Hepatocyte (in vitro differentiated cells): Measurements from ENCODE around the gene ZNF574. TPM values are rescaled to one million over a fixed set of nuclear protein-coding genes. Genes with fewer than 3 reads are reported as not detected.

Experiments
- DNase-seq: peaks from one replicate; pipeline ENCODE4 v3.0.0-alpha.2; 2016; ENCODE audit warnings: low spot score
- H2AFZ ChIP-seq: fragments of 200-600 bp; sonication (generic); 2 replicates; pipeline ENCODE4 v1.6.0; 2016; ENCODE audit warnings: antibody characterized with exemption, mild to moderate bottlenecking
- H3K27ac ChIP-seq: fragments of 200-600 bp; sonication (generic); 2 replicates; pipeline ENCODE4 v1.5.1; 2016; ENCODE audit warnings: mild to moderate bottlenecking
- H3K27me3 ChIP-seq: fragments of 200-600 bp; sonication (generic); 2 replicates; pipeline ENCODE4 v1.6.1; 2016
- H3K36me3 ChIP-seq: fragments of 200-600 bp; sonication (generic); replicated peaks from 2 replicates; pipeline ENCODE4 v1.5.1; 2016; ENCODE audit warnings: low read depth; ENCODE audit not compliant: insufficient read depth
- H3K4me1 ChIP-seq: fragments of 200-600 bp; sonication (generic); 2 replicates; pipeline ENCODE4 v1.5.1; 2016; ENCODE audit warnings: mild to moderate bottlenecking, moderate library complexity; ENCODE audit not compliant: insufficient read depth
- H3K4me2 ChIP-seq: fragments of 200-600 bp; sonication (generic); 2 replicates; pipeline ENCODE4 v1.6.0; 2016
- H3K4me3 ChIP-seq: fragments of 200-600 bp; sonication (generic); 2 replicates; pipeline ENCODE4 v1.5.1; 2016; ENCODE audit warnings: mild to moderate bottlenecking
- H3K79me2 ChIP-seq: fragments of 200-600 bp; sonication (generic); 2 replicates; pipeline ENCODE4 v1.6.0; 2017; ENCODE audit warnings: mild to moderate bottlenecking
- H3K9me2 ChIP-seq: fragments of 200-600 bp; sonication (generic); replicated peaks from 2 replicates; pipeline ENCODE4 v1.6.0; 2017; ENCODE audit warnings: mild to moderate bottlenecking; ENCODE audit not compliant: insufficient read depth
- H3K9me3 ChIP-seq: fragments of 200-600 bp; sonication (generic); 2 replicates; pipeline ENCODE4 v1.5.1; 2016; ENCODE audit warnings: low read depth, mild to moderate bottlenecking
- H4K20me1 ChIP-seq: fragments of 200-600 bp; sonication (generic); 2 replicates; pipeline ENCODE4 v1.6.0; 2016; ENCODE audit warnings: mild to moderate bottlenecking; ENCODE audit not compliant: insufficient read depth, poor library complexity, severe bottlenecking
- CTCF ChIP-seq: fragments of 200-600 bp; sonication (generic); IDR thresholded peaks from 2 replicates; pipeline ENCODE4 v1.5.1; 2016; ENCODE audit warnings: antibody characterized with exemption, mild to moderate bottlenecking; ENCODE audit not compliant: poor library complexity
- EZH2 ChIP-seq: fragments of 200-600 bp; sonication (generic); IDR thresholded peaks from 2 replicates; pipeline ENCODE4 v1.6.1; 2016; ENCODE audit warnings: antibody characterized with exemption, mild to moderate bottlenecking, borderline replicate concordance
- EZH2phosphoT487 ChIP-seq: fragments of 200-600 bp; sonication (generic); IDR thresholded peaks from one replicate; pipeline ENCODE4 v1.6.1; 2018; ENCODE audit warnings: antibody characterized with exemption, mild to moderate bottlenecking, low read depth, moderate library complexity; ENCODE audit not compliant: unreplicated experiment, severe bottlenecking
- WGBS: methylation state at CpG from one replicate; pipeline ENCODE4 v1.1.6; 2016; ENCODE audit warnings: low lambda C conversion rate; ENCODE audit errors: missing lambda C conversion rate; 5-methylcytosine and 5-hydroxymethylcytosine counted together
- polyA plus RNA-seq: library from polyadenylated mRNA; unstranded; fragments of >200 nt; fragmentation: Nextera tagmentation; extraction: Ambion mirVana; gene quantifications from 2 replicates; pipeline ENCODE4 v1.2.1, GENCODE V29; 2016
- total RNA-seq: library from RNA; depleted of rRNA; stranded (reverse); fragments of >200 nt; gene quantifications from 2 replicates; pipeline ENCODE4 v1.2.3, GENCODE V29; 2014

The ZNF574 gene
- total and polyA plus RNA-seq, 2 experiments from 2014 or later, result 10.7 to 13.6 TPM

DNA sequence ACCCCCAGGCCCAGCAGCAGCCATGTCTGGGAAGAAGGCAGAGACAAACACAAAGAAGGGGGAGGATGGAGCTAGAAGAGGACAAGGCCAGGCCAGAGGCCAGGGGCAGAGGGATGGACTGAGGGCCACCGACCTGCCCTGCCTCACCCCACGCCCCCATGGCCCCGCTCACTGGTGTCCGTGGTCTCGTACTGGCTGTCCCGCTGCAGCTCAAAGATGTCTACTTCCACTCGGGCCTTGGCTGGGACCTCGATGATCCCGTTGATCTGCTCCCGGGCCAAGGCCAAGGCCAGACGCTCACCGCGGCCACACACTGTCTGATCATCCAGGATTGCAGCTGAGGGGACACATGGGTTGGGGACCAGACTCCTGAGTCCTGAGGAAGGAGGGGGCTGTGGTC lies 10.9 kb upstream of the ZNF574 start:
- Histone ChIP-seq H3K79me2 (no peaks in the 10 kb centered on the region), H4K20me1 (no peaks in the 10 kb centered on the region), H3K9me2 (no peaks in the 10 kb centered on the region), H3K36me3 (no peaks in the 10 kb centered on the region), H3K9me3 (no peaks in the 10 kb centered on the region), H3K4me2 (no peak overlapping the region), H2AFZ (no peak overlapping the region), H3K27ac (no peak overlapping the region), H3K27me3 (peaks cover 37% of the 10 kb centered on the region), H3K4me3 (no peak overlapping the region), H3K4me1 (no peaks in the 10 kb centered on the region)
- 95% methylated on average over 13 of the region's 13 CpGs for WGBS
- TF ChIP-seq EZH2phosphoT487 (no peak), EZH2 (no peak), CTCF (no peak)
- no peak for DNase-seq

GRCh38 chr19:42065511-42065910 lies 10.5 kb upstream of the ZNF574 start:
- Histone ChIP-seq H4K20me1 (no peaks in the 10 kb centered on the region), H3K4me2 (no peak overlapping the region), H3K36me3 (no peaks in the 10 kb centered on the region), H3K4me1 (no peaks in the 10 kb centered on the region), H3K4me3 (no peak overlapping the region), H3K9me3 (no peaks in the 10 kb centered on the region), H3K27ac (no peak overlapping the region), H3K9me2 (no peaks in the 10 kb centered on the region), H3K27me3 (peaks cover 41% of the 10 kb centered on the region), H3K79me2 (no peaks in the 10 kb centered on the region), H2AFZ (no peak overlapping the region)
- DNase-seq, result no peak
- no peak for TF ChIP-seq CTCF
- no peak for TF ChIP-seq EZH2
- no peak for TF ChIP-seq EZH2phosphoT487
- WGBS, result 95% methylated on average over 9 of the region's 9 CpGs

DNA sequence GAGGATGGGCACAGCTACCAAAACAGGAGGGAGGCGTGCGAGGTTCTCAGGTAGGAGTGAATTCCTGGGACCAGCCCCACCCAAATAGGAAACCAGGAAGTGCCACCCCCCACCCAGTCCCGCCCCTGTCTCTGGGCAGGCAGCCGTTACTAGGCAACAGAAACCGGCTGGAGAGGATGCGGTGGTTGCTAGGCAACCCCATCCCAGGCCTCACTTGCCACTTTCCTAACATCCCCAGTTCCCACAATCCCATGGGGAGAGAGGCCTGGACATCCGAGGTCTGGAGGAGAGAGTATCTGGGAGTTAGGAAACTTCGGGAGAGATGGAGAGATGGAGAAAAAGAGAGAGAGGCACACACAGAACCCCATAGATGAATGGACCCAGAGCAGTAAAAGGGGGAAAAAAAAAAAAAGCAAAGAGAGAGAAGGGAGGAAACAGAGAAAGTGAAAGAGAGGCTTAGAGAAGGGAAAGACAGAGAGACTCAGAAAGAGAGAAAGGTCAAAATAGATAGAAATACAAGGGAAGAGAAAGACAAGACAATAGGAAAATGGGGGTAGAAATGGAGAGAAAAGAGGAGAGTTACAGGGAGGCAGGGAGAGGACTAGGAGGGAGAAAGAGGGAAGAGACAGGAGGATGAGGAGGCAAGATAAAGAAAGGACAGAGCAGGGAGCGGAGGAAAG lies 9.8 kb upstream of the ZNF574 start:
- Histone ChIP-seq H3K4me2 (no peak overlapping the region), H4K20me1 (no peaks in the 10 kb centered on the region), H3K79me2 (no peaks in the 10 kb centered on the region), H3K9me3 (no peaks in the 10 kb centered on the region), H2AFZ (no peak overlapping the region), H3K4me3 (no peak overlapping the region), H3K27me3 (peaks cover 46% of the 10 kb centered on the region), H3K4me1 (no peaks in the 10 kb centered on the region), H3K9me2 (no peaks in the 10 kb centered on the region), H3K36me3 (no peaks in the 10 kb centered on the region), H3K27ac (no peak overlapping the region)
- TF ChIP-seq EZH2phosphoT487, result no peak
- TF ChIP-seq EZH2, result no peak
- 74% methylated on average over 9 of the region's 9 CpGs for WGBS
- no peak for DNase-seq

DNA sequence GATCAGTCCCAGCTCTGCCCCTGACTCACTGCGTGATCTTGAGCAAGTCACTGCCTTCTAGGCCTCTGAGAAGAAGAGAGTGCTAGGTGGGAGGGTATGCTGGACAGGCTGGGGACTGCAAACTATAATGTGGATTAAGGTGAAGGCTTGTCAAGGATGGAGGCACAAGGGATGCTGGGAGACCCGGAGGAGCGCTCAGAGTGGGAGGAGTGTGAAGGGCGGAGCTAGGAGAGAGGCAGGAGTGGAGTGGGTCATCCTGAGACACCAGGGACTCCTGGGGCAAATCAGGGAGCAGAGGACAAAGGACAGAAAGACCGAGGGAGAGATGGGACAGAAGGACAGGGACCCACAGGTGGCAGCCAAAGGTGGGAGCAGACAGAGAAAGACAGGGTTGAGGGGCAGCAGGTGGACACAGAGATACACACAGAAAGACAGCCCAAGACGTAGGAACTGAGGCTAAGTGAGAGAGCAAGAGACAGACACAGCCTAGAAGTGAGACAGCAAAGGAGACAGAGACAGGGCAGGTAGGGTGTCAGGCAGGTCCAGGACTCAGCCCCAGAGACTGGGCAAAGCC lies 8.6 kb upstream of the ZNF574 start:
- Histone ChIP-seq H3K9me3 (no peaks in the 10 kb centered on the region), H3K4me2 (no peak overlapping the region), H3K36me3 (no peaks in the 10 kb centered on the region), H4K20me1 (no peaks in the 10 kb centered on the region), H3K4me1 (no peaks in the 10 kb centered on the region), H3K79me2 (no peaks in the 10 kb centered on the region), H3K9me2 (no peaks in the 10 kb centered on the region), H3K27me3 (peaks cover 46% of the 10 kb centered on the region), H2AFZ (no peak overlapping the region), H3K4me3 (no peak overlapping the region), H3K27ac (no peak overlapping the region)
- no peak for TF ChIP-seq CTCF
- no peak for TF ChIP-seq EZH2
- TF ChIP-seq EZH2phosphoT487, result no peak
- DNase-seq, result no peak
- WGBS, result 82% methylated on average over 6 of the region's 6 CpGs
